Activated CD8-positive, alpha-beta memory T cell treated with anti-CD3 and anti-CD28 coated beads, Interleukin-2, amount 50 U/mL, for 48 hours (primary cell): ENCODE results near the gene HDLBP.
"Not testable (repeated sequence)": the region's sequence is repeated elsewhere in the genome, so short reads cannot be mapped to it uniquely, and the experiment has no call there.

ENCODE experiments used
- DNase-seq: peaks from one replicate; pipeline ENCODE4 v3.0.0-alpha.2; 2020

Gene HDLBP

DNA sequence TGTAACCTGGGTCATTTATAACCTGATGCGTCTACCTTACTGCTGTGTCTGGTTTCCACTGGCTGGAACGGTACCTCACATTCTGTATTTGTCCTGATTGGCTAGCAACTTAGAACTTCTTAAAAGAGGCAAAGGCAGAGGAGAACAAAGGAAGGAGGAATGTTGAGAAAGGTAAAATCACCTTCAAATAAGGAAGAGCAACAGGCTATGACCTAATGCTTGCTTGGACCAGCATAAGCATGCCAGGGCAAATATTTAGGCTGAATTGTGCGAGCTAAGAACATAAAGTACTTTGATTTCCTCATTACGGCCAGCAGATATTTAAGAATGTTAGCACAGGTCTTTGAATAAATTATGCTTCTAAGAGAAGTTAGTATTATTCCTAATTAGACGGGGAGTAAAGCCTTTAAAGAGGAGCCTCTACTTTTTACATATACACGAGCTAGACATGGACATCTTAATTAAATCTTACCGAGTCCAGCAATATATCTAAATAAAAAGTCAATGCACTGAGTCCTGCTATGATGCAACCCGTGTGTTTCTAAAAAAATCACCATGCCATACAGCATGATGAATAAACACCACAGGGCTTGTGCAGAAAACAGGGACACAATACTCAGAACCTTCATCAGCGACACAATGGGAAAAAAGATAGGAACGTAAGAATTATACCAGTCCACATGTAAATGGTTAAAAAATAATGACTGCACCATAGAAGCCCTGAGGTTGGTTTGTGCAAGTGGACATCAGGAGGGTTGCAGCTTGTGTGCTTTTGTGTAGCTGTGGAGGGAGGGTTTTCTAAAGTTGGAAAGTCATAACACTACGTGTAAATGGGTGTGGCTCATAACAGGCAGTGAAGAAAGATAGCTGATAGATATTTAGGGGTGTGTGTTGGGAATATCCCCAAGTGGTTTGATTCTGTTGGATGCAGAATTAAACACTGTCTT, 14.5 kb upstream of the HDLBP start:
- no peak for DNase-seq

- DNase-seq = no peak
Measured at GRCh38 chr2:241325257-241325656, 9.8 kb upstream of the HDLBP start.

- DNase-seq = no peak
Measured at GRCh38 chr2:241324775-241325174, 9.3 kb upstream of the HDLBP start.

GRCh38 chr2:241323778-241324177, 8.3 kb upstream of the HDLBP start:
- no peak for DNase-seq

DNA sequence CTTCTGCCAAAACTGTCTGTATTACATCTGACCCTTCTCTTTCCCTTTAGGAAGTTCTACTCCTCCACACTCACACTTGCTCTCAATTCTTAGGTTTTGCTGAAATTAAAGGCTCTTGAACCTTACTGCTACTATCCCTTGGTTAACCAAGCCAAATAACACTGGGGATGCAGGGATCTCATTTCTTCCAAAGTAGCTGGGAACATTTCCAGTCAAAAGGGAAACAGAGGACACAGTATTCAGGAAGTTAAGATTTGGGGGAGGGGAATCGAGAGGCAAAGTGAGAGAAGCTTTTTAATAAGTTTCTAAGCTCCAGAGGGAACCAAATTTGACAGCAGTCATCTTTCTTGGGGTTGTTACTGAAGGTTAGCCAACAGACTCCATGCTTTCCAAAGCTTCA, 6.4 kb upstream of the HDLBP start:
- DNase-seq = no peak

DNA sequence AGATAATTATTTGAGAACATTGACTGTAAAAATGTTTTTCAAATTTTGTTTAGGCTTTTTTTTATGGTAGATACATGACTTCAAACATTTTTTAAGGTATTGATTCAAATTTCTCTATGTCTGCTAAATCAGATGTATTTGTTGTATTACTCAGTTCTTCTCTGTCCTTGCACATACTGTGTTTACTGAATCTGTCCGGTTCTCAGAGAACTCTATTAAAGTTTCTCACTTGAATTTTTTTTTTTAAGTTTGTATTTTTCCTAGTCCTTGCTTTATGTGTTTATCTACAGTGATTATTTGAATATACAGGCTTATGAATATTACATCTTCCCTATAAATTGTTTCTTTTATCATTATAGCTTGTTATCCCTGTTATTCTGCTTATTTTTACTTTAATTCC, 5.6 kb upstream of the HDLBP start:
- no peak for DNase-seq

- DNase-seq = no peak
Measured at GRCh38 chr2:241320394-241320793, 4.9 kb upstream of the HDLBP start.

GRCh38 chr2:241318830-241319229, 3.4 kb upstream of the HDLBP start:
- not testable (repeated sequence) for DNase-seq

DNA sequence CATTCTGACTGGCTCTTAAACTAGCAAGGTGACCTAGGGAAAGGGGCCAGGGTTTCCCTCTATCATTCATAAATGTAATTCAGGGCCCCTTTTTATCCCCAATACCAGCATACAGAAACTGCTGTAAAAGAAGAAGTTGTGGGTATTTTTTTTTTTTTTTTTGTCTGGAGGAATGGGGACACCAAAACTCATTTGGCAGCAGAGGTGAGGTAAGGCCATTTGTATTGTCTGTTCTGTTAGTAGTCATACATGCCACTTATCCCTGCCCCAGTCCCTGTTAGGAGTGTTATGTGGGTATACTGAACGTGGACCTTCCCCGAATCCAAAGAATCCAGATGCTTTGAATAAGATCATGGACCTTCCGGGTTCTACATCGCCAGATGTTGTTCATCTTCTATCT, 1.9 kb upstream of the HDLBP start:
- DNase-seq = no peak

GRCh38 chr2:241316825-241317224, 1.4 kb upstream of the HDLBP start:
- DNase-seq = no peak

- DNase-seq = peak; percentile 88
Measured at GRCh38 chr2:241315879-241316631, 583 bp upstream of the HDLBP start, which contains the start of gene SEPTIN2. Gene SEPTIN2 (plus strand): TSS chr2:241315925. CDS start chr2:241324233, 8,308 bp downstream.

GRCh38 chr2:241314226-241315092, 1.0 kb downstream of the HDLBP start:
- no peak for DNase-seq

- DNase-seq = no peak
Measured at GRCh38 chr2:241313543-241314095, 1.9 kb downstream of the HDLBP start.

DNA sequence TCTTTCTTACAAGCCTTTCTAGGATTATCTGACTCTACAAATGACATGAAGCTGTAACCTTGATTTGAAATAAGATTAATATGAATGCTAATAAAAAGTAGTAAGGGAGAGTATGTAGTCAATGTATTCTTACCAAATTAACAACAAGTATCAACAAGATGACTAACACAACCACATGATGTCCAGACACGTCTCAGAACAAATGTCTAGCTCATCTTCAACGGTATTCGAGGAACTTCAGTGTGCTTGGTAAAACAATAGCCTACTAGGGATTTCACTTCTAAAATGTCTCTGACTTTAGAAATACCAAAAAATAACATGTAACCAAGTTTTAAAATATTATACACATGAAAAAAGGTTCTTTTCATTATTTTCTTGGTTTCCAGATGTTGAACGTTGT, 3.4 kb downstream of the HDLBP start:
- no peak for DNase-seq

GRCh38 chr2:241310917-241311566, 4.4 kb downstream of the HDLBP start:
- DNase-seq = no peak

GRCh38 chr2:241309684-241310117, 5.8 kb downstream of the HDLBP start:
- DNase-seq = peak; percentile 76

GRCh38 chr2:241308832-241309500, 6.5 kb downstream of the HDLBP start:
- DNase-seq = no peak

- DNase-seq = no peak
Measured at GRCh38 chr2:241308267-241308666, 7.2 kb downstream of the HDLBP start.

DNA sequence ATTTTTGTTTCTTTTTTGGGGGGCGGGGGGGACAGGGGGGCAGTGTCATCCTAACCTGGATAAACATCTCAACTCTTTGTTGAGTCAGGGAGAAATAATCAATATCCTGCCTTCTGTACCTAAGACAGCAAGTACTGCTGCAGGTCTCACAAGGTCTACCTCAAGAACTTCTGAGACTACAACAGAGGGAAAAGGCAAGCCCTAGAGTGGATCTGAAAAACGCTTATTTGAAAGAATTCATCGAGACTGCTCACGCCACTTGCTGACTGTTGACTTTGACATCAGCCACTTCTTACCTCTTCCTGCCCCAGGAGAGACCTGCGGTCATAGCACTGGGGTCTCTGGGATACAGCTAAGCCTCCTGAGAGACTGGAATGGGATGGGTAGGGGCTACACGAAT, 8.4 kb downstream of the HDLBP start:
- no peak for DNase-seq

DNA sequence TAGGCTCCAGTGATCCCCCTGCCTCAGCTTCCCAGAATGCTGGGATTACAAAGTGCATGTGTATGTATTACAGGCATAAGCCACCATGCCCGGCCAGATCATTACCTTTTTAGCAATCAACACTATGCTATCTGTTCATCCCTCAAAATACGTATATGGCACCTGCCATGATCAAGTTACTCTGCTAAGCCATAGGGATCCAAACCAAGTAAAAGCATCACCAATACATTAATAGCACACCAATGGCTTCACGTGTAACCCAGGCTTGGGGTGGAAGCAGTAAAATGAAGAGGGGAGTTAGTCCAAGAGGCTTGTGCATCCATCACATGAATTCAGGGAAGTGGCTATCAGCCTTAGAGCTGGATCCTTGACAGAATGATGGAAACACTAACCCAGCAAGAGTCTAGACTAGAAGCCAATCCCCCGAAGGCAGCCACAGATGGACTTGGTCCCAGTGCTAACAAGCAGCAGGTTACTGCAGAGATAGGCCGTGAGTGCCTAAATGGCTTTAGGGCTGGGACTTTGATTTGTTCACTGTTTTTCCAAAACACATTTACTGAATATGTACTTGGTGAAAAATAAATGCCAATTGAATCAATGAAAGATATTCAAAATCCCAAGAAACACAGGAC, 11.3 kb downstream of the HDLBP start:
- no peak for DNase-seq
